ENCODE measurements around the gene PHLDB2.

DNA sequence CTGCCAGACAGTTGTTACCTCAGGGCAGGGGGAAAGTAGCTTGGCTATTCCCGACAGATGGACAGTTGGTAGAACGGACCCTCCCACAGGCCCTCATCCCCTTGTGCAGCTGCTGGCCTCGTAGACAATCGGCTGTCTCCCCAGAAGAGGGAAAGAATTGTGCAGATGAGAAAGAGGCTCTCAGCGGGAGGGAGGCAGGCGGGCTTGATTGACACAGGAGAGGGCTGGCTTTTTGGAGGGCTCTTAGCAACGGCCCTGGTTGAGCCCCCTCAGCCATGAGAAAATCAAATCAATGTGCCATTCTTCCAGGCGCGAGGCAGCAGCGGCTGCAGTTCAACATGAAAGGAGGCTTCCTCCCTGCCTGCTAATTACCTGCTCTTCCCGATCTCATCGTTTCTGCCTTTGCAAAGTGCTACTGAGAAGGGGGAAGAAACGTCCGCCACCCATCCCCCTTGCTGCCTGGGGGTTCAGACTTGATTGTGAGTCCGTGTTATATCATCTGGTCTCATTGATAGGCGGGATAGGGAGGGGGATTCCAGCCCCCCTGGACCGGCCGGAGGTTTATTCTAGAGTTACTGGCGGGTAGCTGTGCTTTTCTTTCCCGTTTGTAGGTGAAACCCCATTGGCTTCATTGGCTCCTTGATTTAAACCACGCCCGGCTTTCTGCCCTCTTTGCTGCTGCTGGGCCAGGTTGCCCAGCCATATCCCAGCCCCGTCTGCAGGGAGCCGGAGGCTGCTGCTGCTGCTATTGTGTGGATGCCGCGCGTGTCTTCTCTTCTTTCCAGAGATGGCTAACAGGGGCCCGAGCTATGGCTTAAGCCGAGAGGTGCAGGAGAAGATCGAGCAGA is 139.8 kb downstream of the PHLDB2 start, which contains the start of gene TAGLN3:
- TF ChIP-seq, protein P1, sequence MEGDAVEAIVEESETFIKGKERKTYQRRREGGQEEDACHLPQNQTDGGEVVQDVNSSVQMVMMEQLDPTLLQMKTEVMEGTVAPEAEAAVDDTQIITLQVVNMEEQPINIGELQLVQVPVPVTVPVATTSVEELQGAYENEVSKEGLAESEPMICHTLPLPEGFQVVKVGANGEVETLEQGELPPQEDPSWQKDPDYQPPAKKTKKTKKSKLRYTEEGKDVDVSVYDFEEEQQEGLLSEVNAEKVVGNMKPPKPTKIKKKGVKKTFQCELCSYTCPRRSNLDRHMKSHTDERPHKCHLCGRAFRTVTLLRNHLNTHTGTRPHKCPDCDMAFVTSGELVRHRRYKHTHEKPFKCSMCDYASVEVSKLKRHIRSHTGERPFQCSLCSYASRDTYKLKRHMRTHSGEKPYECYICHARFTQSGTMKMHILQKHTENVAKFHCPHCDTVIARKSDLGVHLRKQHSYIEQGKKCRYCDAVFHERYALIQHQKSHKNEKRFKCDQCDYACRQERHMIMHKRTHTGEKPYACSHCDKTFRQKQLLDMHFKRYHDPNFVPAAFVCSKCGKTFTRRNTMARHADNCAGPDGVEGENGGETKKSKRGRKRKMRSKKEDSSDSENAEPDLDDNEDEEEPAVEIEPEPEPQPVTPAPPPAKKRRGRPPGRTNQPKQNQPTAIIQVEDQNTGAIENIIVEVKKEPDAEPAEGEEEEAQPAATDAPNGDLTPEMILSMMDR (conservative IDR thresholded peaks at IDR 0.05 in 1 of 2, IDR thresholded peaks at IDR 0.05 in 1 of 2; ENCODE audit: low read depth in 1 of 2, low read length in 2 of 2), result no peak
- no peak for TF ChIP-seq EZH2 (IDR thresholded peaks at IDR 0.05; ENCODE audit: low read length, missing control alignments)
